HL-60 (cell line): ENCODE data around the gene ALKAL2.

Experiments
- POLR2AphosphoS5 ChIP-seq: IDR thresholded peaks from 2 replicates; pipeline ENCODE4 v1.6.1; 2012; ENCODE audit warnings: low read depth
- TF ChIP-seq, protein P1 (sequence below): IDR thresholded peaks from one replicate; pipeline ENCODE4 v1.5.1; 2011; ENCODE audit warnings: low read length, control low read depth, inconsistent platforms; ENCODE audit not compliant: insufficient read depth
- TF ChIP-seq, protein P2 (sequence below): IDR thresholded peaks from 2 replicates; pipeline ENCODE4 v1.6.1; 2012; ENCODE audit warnings: low read depth; ENCODE audit not compliant: insufficient replicate concordance

DNA sequence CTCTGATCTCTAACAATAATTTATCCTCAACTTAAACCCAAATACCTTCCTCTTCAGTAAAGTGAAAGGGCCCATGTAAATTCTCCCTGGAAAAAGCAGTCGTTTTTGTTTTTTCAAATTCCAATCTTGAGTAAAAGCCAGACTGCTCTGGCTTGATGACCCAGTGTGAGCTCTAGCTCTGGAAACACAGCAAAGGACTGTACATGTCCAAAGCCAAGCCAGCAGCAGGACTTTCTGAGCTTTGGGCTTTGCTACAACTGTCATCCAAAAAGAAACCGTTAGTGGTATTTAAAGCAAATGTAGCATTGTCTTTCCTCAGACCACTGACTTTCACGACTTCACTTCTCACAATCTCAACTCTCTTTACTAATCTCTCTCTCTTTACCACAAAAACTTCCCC lies 49.5 kb downstream of the ALKAL2 start:
- TF ChIP-seq, protein P1, sequence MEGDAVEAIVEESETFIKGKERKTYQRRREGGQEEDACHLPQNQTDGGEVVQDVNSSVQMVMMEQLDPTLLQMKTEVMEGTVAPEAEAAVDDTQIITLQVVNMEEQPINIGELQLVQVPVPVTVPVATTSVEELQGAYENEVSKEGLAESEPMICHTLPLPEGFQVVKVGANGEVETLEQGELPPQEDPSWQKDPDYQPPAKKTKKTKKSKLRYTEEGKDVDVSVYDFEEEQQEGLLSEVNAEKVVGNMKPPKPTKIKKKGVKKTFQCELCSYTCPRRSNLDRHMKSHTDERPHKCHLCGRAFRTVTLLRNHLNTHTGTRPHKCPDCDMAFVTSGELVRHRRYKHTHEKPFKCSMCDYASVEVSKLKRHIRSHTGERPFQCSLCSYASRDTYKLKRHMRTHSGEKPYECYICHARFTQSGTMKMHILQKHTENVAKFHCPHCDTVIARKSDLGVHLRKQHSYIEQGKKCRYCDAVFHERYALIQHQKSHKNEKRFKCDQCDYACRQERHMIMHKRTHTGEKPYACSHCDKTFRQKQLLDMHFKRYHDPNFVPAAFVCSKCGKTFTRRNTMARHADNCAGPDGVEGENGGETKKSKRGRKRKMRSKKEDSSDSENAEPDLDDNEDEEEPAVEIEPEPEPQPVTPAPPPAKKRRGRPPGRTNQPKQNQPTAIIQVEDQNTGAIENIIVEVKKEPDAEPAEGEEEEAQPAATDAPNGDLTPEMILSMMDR, result no peak
- no peak for TF ChIP-seq POLR2AphosphoS5
- TF ChIP-seq, protein P2, sequence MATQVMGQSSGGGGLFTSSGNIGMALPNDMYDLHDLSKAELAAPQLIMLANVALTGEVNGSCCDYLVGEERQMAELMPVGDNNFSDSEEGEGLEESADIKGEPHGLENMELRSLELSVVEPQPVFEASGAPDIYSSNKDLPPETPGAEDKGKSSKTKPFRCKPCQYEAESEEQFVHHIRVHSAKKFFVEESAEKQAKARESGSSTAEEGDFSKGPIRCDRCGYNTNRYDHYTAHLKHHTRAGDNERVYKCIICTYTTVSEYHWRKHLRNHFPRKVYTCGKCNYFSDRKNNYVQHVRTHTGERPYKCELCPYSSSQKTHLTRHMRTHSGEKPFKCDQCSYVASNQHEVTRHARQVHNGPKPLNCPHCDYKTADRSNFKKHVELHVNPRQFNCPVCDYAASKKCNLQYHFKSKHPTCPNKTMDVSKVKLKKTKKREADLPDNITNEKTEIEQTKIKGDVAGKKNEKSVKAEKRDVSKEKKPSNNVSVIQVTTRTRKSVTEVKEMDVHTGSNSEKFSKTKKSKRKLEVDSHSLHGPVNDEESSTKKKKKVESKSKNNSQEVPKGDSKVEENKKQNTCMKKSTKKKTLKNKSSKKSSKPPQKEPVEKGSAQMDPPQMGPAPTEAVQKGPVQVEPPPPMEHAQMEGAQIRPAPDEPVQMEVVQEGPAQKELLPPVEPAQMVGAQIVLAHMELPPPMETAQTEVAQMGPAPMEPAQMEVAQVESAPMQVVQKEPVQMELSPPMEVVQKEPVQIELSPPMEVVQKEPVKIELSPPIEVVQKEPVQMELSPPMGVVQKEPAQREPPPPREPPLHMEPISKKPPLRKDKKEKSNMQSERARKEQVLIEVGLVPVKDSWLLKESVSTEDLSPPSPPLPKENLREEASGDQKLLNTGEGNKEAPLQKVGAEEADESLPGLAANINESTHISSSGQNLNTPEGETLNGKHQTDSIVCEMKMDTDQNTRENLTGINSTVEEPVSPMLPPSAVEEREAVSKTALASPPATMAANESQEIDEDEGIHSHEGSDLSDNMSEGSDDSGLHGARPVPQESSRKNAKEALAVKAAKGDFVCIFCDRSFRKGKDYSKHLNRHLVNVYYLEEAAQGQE, result no peak
